ENCODE results near the gene CCT8.

The CCT8 gene

DNA sequence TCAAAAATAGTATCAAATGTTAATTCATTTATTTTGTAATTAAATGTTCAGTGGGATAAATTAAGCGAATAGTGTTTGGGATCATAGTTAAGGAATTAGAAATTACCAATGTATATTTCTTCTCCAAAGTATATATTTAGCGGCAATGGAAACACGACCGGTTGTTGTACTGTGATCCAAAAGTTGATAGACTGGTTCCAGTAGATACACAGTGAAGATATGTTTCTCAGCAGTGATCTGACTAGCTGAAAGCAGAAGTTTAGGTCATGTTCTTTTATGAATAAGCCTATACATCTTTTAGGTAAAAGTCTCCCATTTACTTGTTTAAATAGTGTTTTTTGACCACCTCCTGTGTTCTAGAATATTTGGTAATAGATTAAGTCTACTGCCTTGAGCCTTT lies 40.1 kb downstream of the CCT8 start:
- no peak for DNase-seq (ENCODE audit: extremely low spot score)
- ChIA-PET CTCF (no interaction called here), POLR2A (interaction anchor here (1.1 to 1.2 kb wide), 2 partner anchors 9 to 31 kb away, joined by 3 to 4 read pairs; partner anchors contain the start of gene USP16)

DNA sequence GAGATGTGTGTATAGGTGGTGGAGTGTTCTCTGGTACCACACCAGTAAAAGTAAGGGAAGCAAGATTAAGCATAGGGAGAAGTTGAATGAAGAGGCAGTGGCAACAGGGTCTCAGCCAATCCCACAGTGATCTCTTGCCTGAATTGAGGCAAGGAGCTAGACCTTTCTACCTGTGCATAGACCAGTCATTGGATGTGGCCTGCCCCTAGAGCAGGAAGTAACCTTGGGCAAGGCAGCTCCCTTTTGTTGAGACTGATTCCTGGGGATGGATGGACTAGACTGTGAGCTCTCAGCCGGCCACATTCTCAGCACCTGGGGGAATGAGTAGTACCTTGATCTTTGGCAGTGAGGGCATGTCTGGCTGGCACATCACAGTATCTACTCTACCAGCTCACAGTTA lies 42.5 kb downstream of the CCT8 start:
- ChIA-PET CTCF (interaction anchor here (1.0 kb wide), 1 partner anchor 10 kb away, joined by 4 read pairs; no protein-coding TSS in a partner anchor), POLR2A (no interaction called here)
- DNase-seq (ENCODE audit: extremely low spot score): no peak
- no peak for TF ChIP-seq SUZ12 (IDR thresholded peaks at IDR 0.05)

More for the DNA sequence above, 40.1 kb downstream of the CCT8 start:
- TF ChIP-seq FOXK2 (IDR thresholded peaks at IDR 0.05): no peak

DNA sequence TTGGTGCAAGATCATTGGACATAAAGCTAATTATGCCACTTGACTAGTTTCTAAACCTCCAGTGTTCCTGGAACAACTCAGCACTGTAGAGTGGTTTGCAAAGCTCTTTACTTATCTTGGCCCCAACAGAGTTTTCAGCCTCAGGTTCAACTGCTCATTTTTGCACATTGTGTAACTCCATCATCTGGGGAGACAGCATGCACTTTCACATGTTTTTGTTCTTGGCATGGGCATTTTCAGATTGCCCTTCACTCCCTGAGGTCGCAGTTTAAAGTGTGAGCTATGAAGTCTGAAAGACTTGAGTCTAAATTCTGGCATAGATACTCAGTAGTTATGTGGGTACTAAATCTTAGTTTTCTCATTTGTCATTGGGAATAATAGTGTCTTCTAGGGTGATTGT lies 43.9 kb downstream of the CCT8 start:
- ChIA-PET CTCF (no interaction called here), POLR2A (no interaction called here)
- TF ChIP-seq, protein P1, sequence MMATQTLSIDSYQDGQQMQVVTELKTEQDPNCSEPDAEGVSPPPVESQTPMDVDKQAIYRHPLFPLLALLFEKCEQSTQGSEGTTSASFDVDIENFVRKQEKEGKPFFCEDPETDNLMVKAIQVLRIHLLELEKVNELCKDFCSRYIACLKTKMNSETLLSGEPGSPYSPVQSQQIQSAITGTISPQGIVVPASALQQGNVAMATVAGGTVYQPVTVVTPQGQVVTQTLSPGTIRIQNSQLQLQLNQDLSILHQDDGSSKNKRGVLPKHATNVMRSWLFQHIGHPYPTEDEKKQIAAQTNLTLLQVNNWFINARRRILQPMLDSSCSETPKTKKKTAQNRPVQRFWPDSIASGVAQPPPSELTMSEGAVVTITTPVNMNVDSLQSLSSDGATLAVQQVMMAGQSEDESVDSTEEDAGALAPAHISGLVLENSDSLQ (IDR thresholded peaks at IDR 0.05): no peak
- TF ChIP-seq HDGF (IDR thresholded peaks at IDR 0.05; ENCODE audit: borderline replicate concordance) (no peak), SUZ12 (IDR thresholded peaks at IDR 0.05) (no peak), FOXM1 (IDR thresholded peaks at IDR 0.05; ENCODE audit: borderline replicate concordance) (no peak), BHLHE40 (IDR thresholded peaks at IDR 0.05; ENCODE audit: borderline replicate concordance) (no peak), ELF4 (IDR thresholded peaks at IDR 0.05) (no peak), NFRKB (IDR thresholded peaks at IDR 0.05) (no peak), FOXA1 (IDR thresholded peaks at IDR 0.05) (no peak), FOXK2 (IDR thresholded peaks at IDR 0.05) (no peak), ARNT (IDR thresholded peaks at IDR 0.05) (no peak), L3MBTL2 (conservative IDR thresholded peaks at IDR 0.05) (no peak), SP1 (IDR thresholded peaks at IDR 0.05) (no peak), ZNF384 (IDR thresholded peaks at IDR 0.05) (no peak), TARDBP (IDR thresholded peaks at IDR 0.05) (no peak)
- no peak for DNase-seq (ENCODE audit: extremely low spot score)

DNA sequence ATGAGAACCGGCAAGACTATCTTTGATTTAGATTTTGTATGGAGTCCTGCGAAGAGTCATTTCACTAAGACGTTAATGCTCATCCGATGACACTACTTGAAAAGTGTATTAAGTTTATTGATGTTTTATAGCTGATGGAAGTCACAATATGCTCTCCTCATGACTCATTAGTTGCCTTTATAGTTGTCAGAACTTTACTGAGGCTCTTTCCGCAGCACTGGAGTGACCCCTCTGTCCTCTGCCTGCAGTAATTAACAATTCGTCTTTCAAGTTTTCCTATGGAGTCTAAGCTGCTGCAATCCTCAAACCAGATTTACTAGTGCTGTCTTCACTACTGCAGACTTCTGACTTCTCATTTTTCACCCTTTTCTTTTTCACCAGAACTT lies 48.1 kb downstream of the CCT8 start:
- TF ChIP-seq LEF1 (IDR thresholded peaks at IDR 0.05; ENCODE audit: borderline replicate concordance): no peak
- no peak for TF ChIP-seq ARNT (IDR thresholded peaks at IDR 0.05)
- no peak for TF ChIP-seq NFRKB (IDR thresholded peaks at IDR 0.05)
- no peak for TF ChIP-seq BHLHE40 (IDR thresholded peaks at IDR 0.05; ENCODE audit: borderline replicate concordance)
- no peak for TF ChIP-seq SUZ12 (IDR thresholded peaks at IDR 0.05)
- ChIA-PET POLR2A (interaction anchor here (0.7 to 4.5 kb wide), 14 partner anchors 8 to 130 kb away, joined by 3 to 55 read pairs (median 4); partner anchors contain the start of genes CCT8 and LTN1), CTCF (no interaction called here)
- DNase-seq (ENCODE audit: extremely low spot score): no peak

DNA sequence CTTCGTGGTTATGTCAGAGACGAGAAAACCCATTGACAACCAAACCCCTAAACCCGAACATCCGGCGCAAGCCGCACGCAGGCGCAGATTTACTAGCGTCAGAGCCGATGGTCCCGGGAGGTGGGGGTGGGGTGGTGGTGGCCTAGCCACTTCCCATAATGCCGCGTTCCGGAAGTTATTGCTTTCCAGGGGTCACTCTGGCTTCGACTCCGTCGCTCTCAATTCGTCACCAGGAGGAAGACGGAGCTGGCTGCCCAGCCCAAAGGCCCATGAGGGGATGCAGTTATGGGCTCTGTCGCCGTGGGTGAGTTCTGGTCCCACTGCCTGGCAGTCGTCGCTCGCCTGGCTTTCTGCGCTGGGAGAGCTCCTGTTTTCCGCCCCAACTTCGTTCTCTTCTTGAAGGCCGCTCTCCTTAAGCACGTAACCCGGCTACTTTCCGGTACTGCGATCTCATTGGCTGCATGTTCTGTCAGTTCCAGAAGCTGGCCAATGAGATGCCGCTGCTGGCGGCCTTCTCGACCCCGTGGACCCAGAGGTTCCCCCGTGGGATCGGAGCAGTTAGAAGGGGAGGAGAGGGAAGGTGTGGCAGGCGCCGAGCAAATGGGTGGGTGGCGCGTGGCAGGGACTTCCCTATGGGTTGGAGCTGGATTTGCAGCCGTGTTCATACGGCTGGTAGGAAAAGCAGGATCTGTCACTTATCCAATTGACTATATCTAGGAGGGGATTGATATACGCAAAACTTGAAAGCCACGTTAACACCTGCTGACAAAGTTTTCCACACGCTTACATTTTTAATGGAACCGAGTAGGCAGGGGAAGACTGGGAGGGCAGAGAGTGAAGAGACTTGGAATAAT lies 48.7 kb downstream of the CCT8 start, which contains the start of gene USP16:
Gene USP16, plus strand, starts transcription at position 195 of the 854 bp plus-strand sequence. CDS start 3,246 bp downstream, outside the sequence.
- POLR2A ChIA-PET: interaction anchor here (0.6 to 4.5 kb wide), 18 partner anchors 9 to 131 kb away, joined by 3 to 55 read pairs (median 4); partner anchors contain the start of genes CCT8 and LTN1
- CTCF ChIA-PET: no interaction called here

DNA sequence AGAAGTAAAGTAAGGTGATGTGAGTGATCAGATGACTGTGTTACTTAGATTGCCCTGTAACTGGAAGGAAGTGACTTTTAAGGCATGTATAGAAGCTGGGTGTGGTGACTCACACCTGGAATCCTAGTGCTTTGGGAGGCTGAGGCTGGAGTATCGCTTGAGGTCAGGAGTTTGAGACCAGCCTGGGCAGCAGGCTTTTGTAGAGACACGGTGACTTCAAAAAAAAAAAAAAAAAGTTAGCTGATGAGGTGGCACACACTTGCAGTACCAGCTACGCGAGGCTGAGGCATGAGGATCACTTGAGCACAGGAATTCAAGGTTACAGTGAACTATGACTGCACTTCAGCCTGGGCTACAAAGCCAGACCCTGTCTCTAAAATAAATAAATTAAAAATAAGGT lies 51.3 kb downstream of the CCT8 start:
- no peak for DNase-seq (ENCODE audit: extremely low spot score)
- CTCF ChIA-PET: no interaction called here
- TF ChIP-seq, protein P1 (IDR thresholded peaks at IDR 0.05): no peak
- TF ChIP-seq LEF1 (IDR thresholded peaks at IDR 0.05; ENCODE audit: borderline replicate concordance) (no peak), HDGF (IDR thresholded peaks at IDR 0.05; ENCODE audit: borderline replicate concordance) (no peak), L3MBTL2 (conservative IDR thresholded peaks at IDR 0.05) (no peak), FOXA1 (IDR thresholded peaks at IDR 0.05) (no peak), ARNT (IDR thresholded peaks at IDR 0.05) (no peak)
- POLR2A ChIA-PET: interaction anchor here (0.9 to 2.1 kb wide), 2 partner anchors 20 to 51 kb away, joined by 3 to 12 read pairs; partner anchors contain the start of gene CCT8

More for the DNA sequence above, 48.7 kb downstream of the CCT8 start, which contains the start of gene USP16:
- TF ChIP-seq NFRKB (IDR thresholded peaks at IDR 0.05) (no peak), ELF4 (IDR thresholded peaks at IDR 0.05) (peak; percentile 66), CTBP1 (IDR thresholded peaks at IDR 0.05; ENCODE audit: borderline replicate concordance) (no peak), TARDBP (IDR thresholded peaks at IDR 0.05) (peak; percentile 85), SUZ12 (IDR thresholded peaks at IDR 0.05) (no peak), L3MBTL2 (conservative IDR thresholded peaks at IDR 0.05) (peak; percentile 73)
- TF ChIP-seq, protein P1 (IDR thresholded peaks at IDR 0.05): peak; percentile 99
- peak; percentile 98 for DNase-seq (ENCODE audit: extremely low spot score)

DNA sequence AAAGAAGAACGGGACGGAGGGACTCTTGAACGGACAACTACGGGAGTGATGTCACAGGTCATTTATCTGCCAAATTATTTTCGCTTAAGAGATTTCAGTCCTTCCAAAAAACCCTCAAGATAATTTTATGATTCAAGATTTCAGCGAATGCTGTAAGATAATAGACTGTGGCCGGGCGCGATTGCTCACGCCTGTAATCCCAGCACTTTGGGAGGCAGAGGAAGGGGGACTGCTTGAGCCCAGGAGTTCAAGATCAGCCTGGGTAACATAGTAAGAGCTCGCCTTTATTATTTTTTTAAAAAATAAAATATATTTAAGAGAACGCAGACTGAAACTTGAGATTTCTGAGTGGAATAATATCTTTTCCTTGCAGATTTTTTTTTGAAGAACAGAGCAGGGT lies 54.9 kb downstream of the CCT8 start:
- TF ChIP-seq ELF4 (IDR thresholded peaks at IDR 0.05): no peak
- TF ChIP-seq TARDBP (IDR thresholded peaks at IDR 0.05): no peak
- TF ChIP-seq NFRKB (IDR thresholded peaks at IDR 0.05): no peak
- CTCF ChIA-PET: no interaction called here
- no peak for DNase-seq (ENCODE audit: extremely low spot score)
- POLR2A ChIA-PET: interaction anchor here (1.2 to 3.6 kb wide), 4 partner anchors 13 to 54 kb away, joined by 6 to 65 read pairs (median 13); partner anchors contain the start of gene LTN1

All from HEK293T (cell line).